ENCODE data around the gene RHBDL1. TPM values are rescaled to one million over a fixed set of nuclear protein-coding genes. Genes with fewer than 3 reads are reported as not detected.

RHBDL1 gene
- total and polyA plus RNA-seq, 2 experiments from 2014 or later: 8.4 to 10.1 TPM

Other genes with a start within 250 kb of the RHBDL1 start
- 142 and 164 TPM in 2 replicates for gene CAPN15, start 148.0 kb upstream of the RHBDL1 start, total RNA-seq (2014; rRNA removed; shearing (Covaris generic))
- gene CAPN15, start 148.0 kb upstream of the RHBDL1 start, polyA plus RNA-seq (2016; fragmentation: Nextera tagmentation; extraction: Ambion mirVana): 27.3 and 30.7 TPM in 2 replicates
- gene PRR35, start 115.3 kb upstream of the RHBDL1 start, total RNA-seq (2014; rRNA removed; shearing (Covaris generic)): 1.1 and 1.4 TPM in 2 replicates
- 0.32 and 0.63 TPM in 2 replicates for gene PRR35, start 115.3 kb upstream of the RHBDL1 start, polyA plus RNA-seq (2016; fragmentation: Nextera tagmentation; extraction: Ambion mirVana)
- 0.80 TPM in 1 of 2 replicates, not detected in the other for gene NHLRC4, start 108.7 kb upstream of the RHBDL1 start, total RNA-seq (2014; rRNA removed; shearing (Covaris generic))
- gene NHLRC4, start 108.7 kb upstream of the RHBDL1 start, polyA plus RNA-seq (2016; fragmentation: Nextera tagmentation; extraction: Ambion mirVana): 0.14 and 0.47 TPM in 2 replicates
- gene PIGQ, start 105.7 kb upstream of the RHBDL1 start, total RNA-seq (2014; rRNA removed; shearing (Covaris generic)): 49.9 and 62.3 TPM in 2 replicates
- 28.0 and 30.2 TPM in 2 replicates for gene PIGQ, start 105.7 kb upstream of the RHBDL1 start, polyA plus RNA-seq (2016; fragmentation: Nextera tagmentation; extraction: Ambion mirVana)
- 24.2 and 24.6 TPM in 2 replicates for gene RAB40C, start 85.6 kb upstream of the RHBDL1 start, total RNA-seq (2014; rRNA removed; shearing (Covaris generic))
- 11.2 and 12.0 TPM in 2 replicates for gene RAB40C, start 85.6 kb upstream of the RHBDL1 start, polyA plus RNA-seq (2016; fragmentation: Nextera tagmentation; extraction: Ambion mirVana)
- 6.8 and 11.2 TPM in 2 replicates for gene WFIKKN1, start 44.7 kb upstream of the RHBDL1 start, total RNA-seq (2014; rRNA removed; shearing (Covaris generic))
- 3.5 and 4.0 TPM in 2 replicates for gene WFIKKN1, start 44.7 kb upstream of the RHBDL1 start, polyA plus RNA-seq (2016; fragmentation: Nextera tagmentation; extraction: Ambion mirVana)
- gene METTL26, start 39.4 kb upstream of the RHBDL1 start, total RNA-seq (2014; rRNA removed; shearing (Covaris generic)): 131 and 153 TPM in 2 replicates
- 223 and 225 TPM in 2 replicates for gene METTL26, start 39.4 kb upstream of the RHBDL1 start, polyA plus RNA-seq (2016; fragmentation: Nextera tagmentation; extraction: Ambion mirVana)
- gene MCRIP2, start 33.8 kb upstream of the RHBDL1 start, total RNA-seq (2014; rRNA removed; shearing (Covaris generic)): 53.2 and 64.3 TPM in 2 replicates
- 67.7 and 80.2 TPM in 2 replicates for gene MCRIP2, start 33.8 kb upstream of the RHBDL1 start, polyA plus RNA-seq (2016; fragmentation: Nextera tagmentation; extraction: Ambion mirVana)
- 42.2 and 44.4 TPM in 2 replicates for gene WDR90, start 26.3 kb upstream of the RHBDL1 start, total RNA-seq (2014; rRNA removed; shearing (Covaris generic))
- gene WDR90, start 26.3 kb upstream of the RHBDL1 start, polyA plus RNA-seq (2016; fragmentation: Nextera tagmentation; extraction: Ambion mirVana): 25.9 and 26.3 TPM in 2 replicates
- gene RHOT2, start 7.5 kb upstream of the RHBDL1 start, total RNA-seq (2014; rRNA removed; shearing (Covaris generic)): 93.8 and 129 TPM in 2 replicates
- 159 and 163 TPM in 2 replicates for gene RHOT2, start 7.5 kb upstream of the RHBDL1 start, polyA plus RNA-seq (2016; fragmentation: Nextera tagmentation; extraction: Ambion mirVana)
- 108 and 123 TPM in 2 replicates for gene STUB1, start 4.7 kb downstream of the RHBDL1 start, total RNA-seq (2014; rRNA removed; shearing (Covaris generic))
- gene STUB1, start 4.7 kb downstream of the RHBDL1 start, polyA plus RNA-seq (2016; fragmentation: Nextera tagmentation; extraction: Ambion mirVana): 91.7 and 107 TPM in 2 replicates
- gene JMJD8, start 8.7 kb downstream of the RHBDL1 start, total RNA-seq (2014; rRNA removed; shearing (Covaris generic)): 79.3 and 82.5 TPM in 2 replicates
- gene JMJD8, start 8.7 kb downstream of the RHBDL1 start, polyA plus RNA-seq (2016; fragmentation: Nextera tagmentation; extraction: Ambion mirVana): 43.1 and 48.5 TPM in 2 replicates
- gene WDR24, start 14.7 kb downstream of the RHBDL1 start, total RNA-seq (2014; rRNA removed; shearing (Covaris generic)): 11.5 and 15.8 TPM in 2 replicates
- gene WDR24, start 14.7 kb downstream of the RHBDL1 start, polyA plus RNA-seq (2016; fragmentation: Nextera tagmentation; extraction: Ambion mirVana): 7.2 and 8.0 TPM in 2 replicates
- 10.6 and 12.6 TPM in 2 replicates for gene FBXL16, start 30.1 kb downstream of the RHBDL1 start, total RNA-seq (2014; rRNA removed; shearing (Covaris generic))
- gene FBXL16, start 30.1 kb downstream of the RHBDL1 start, polyA plus RNA-seq (2016; fragmentation: Nextera tagmentation; extraction: Ambion mirVana): 7.9 and 8.9 TPM in 2 replicates
- 33.0 and 36.9 TPM in 2 replicates for gene METRN, start 39.4 kb downstream of the RHBDL1 start, total RNA-seq (2014; rRNA removed; shearing (Covaris generic))
- gene METRN, start 39.4 kb downstream of the RHBDL1 start, polyA plus RNA-seq (2016; fragmentation: Nextera tagmentation; extraction: Ambion mirVana): 18.7 and 28.9 TPM in 2 replicates
- 23.8 and 37.1 TPM in 2 replicates for gene ANTKMT, start 45.5 kb downstream of the RHBDL1 start, total RNA-seq (2014; rRNA removed; shearing (Covaris generic))
- 37.2 and 59.0 TPM in 2 replicates for gene ANTKMT, start 45.5 kb downstream of the RHBDL1 start, polyA plus RNA-seq (2016; fragmentation: Nextera tagmentation; extraction: Ambion mirVana)
- 3.5 and 12.6 TPM in 2 replicates for gene CCDC78, start 50.8 kb downstream of the RHBDL1 start, total RNA-seq (2014; rRNA removed; shearing (Covaris generic))
- gene CCDC78, start 50.8 kb downstream of the RHBDL1 start, polyA plus RNA-seq (2016; fragmentation: Nextera tagmentation; extraction: Ambion mirVana): 8.7 and 10.5 TPM in 2 replicates
- 19.1 and 21.6 TPM in 2 replicates for gene HAGHL, start 51.4 kb downstream of the RHBDL1 start, total RNA-seq (2014; rRNA removed; shearing (Covaris generic))
- gene HAGHL, start 51.4 kb downstream of the RHBDL1 start, polyA plus RNA-seq (2016; fragmentation: Nextera tagmentation; extraction: Ambion mirVana): 35.3 and 45.2 TPM in 2 replicates
- 19.2 and 42.3 TPM in 2 replicates for gene CIAO3, start 65.3 kb downstream of the RHBDL1 start, total RNA-seq (2014; rRNA removed; shearing (Covaris generic))
- 13.0 and 15.4 TPM in 2 replicates for gene CIAO3, start 65.3 kb downstream of the RHBDL1 start, polyA plus RNA-seq (2016; fragmentation: Nextera tagmentation; extraction: Ambion mirVana)
- gene MSLN, start 85.1 kb downstream of the RHBDL1 start, total RNA-seq (2014; rRNA removed; shearing (Covaris generic)): 0.10 TPM in 1 of 2 replicates, not detected in the other
- gene MSLN, start 85.1 kb downstream of the RHBDL1 start, polyA plus RNA-seq (2016; fragmentation: Nextera tagmentation; extraction: Ambion mirVana): not detected in 2 replicates
- 41.9 and 79.5 TPM in 2 replicates for gene RPUSD1, start 112.7 kb downstream of the RHBDL1 start, total RNA-seq (2014; rRNA removed; shearing (Covaris generic))
- gene RPUSD1, start 112.7 kb downstream of the RHBDL1 start, polyA plus RNA-seq (2016; fragmentation: Nextera tagmentation; extraction: Ambion mirVana): 19.1 and 20.7 TPM in 2 replicates
- gene CHTF18, start 112.9 kb downstream of the RHBDL1 start, total RNA-seq (2014; rRNA removed; shearing (Covaris generic)): 108 and 129 TPM in 2 replicates
- 61.3 and 69.2 TPM in 2 replicates for gene CHTF18, start 112.9 kb downstream of the RHBDL1 start, polyA plus RNA-seq (2016; fragmentation: Nextera tagmentation; extraction: Ambion mirVana)
- not detected in 2 replicates for gene GNG13, start 125.1 kb downstream of the RHBDL1 start, total RNA-seq (2014; rRNA removed; shearing (Covaris generic))
- 0.29 and 0.30 TPM in 2 replicates for gene GNG13, start 125.1 kb downstream of the RHBDL1 start, polyA plus RNA-seq (2016; fragmentation: Nextera tagmentation; extraction: Ambion mirVana)